Fibroblast of pulmonary artery (primary cell): ENCODE measurements around the gene LPCAT4.
A peak's percentile ranks its signal among the peaks of the same experiment; 100 is the strongest.

Experiments
- DNase-seq: peaks from one replicate; pipeline ENCODE4 v3.0.0-alpha.2; 2010; ENCODE audit warnings: low read depth
- H3K4me3 ChIP-seq: replicated peaks from 2 replicates; pipeline ENCODE4 v1.5.1; 2011; ENCODE audit warnings: low read depth, mild to moderate bottlenecking, control low read depth, low read length, moderate library complexity
- TF ChIP-seq, protein P1 (sequence below): IDR thresholded peaks from 2 replicates; pipeline ENCODE4 v1.5.1; 2011; ENCODE audit warnings: mild to moderate bottlenecking, control low read depth, low read length, inconsistent platforms; ENCODE audit errors: missing control alignments

Gene LPCAT4

DNA sequence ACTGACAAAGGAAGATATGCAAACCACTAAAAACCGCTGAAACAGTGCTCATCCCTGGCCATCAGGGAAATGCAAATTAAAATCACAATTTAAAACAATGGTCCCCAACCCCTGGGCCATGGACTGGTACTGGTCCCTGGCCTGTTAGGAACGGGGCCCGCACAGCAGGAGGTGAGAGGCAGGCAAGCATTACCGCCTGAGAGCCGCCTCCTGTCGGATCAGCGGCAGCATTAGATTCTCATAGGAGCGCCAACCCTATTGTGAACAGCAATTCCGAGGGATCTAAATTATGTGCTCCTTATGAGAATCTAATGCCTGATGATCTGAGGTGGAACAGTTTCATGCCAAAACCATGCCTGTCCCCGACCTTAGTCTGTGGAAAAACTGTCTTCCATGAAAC, 43.8 kb downstream of the LPCAT4 start:
- DNase-seq = no peak
- no peak overlapping the region for H3K4me3 ChIP-seq
- TF ChIP-seq, protein P1, sequence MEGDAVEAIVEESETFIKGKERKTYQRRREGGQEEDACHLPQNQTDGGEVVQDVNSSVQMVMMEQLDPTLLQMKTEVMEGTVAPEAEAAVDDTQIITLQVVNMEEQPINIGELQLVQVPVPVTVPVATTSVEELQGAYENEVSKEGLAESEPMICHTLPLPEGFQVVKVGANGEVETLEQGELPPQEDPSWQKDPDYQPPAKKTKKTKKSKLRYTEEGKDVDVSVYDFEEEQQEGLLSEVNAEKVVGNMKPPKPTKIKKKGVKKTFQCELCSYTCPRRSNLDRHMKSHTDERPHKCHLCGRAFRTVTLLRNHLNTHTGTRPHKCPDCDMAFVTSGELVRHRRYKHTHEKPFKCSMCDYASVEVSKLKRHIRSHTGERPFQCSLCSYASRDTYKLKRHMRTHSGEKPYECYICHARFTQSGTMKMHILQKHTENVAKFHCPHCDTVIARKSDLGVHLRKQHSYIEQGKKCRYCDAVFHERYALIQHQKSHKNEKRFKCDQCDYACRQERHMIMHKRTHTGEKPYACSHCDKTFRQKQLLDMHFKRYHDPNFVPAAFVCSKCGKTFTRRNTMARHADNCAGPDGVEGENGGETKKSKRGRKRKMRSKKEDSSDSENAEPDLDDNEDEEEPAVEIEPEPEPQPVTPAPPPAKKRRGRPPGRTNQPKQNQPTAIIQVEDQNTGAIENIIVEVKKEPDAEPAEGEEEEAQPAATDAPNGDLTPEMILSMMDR = no peak

DNA sequence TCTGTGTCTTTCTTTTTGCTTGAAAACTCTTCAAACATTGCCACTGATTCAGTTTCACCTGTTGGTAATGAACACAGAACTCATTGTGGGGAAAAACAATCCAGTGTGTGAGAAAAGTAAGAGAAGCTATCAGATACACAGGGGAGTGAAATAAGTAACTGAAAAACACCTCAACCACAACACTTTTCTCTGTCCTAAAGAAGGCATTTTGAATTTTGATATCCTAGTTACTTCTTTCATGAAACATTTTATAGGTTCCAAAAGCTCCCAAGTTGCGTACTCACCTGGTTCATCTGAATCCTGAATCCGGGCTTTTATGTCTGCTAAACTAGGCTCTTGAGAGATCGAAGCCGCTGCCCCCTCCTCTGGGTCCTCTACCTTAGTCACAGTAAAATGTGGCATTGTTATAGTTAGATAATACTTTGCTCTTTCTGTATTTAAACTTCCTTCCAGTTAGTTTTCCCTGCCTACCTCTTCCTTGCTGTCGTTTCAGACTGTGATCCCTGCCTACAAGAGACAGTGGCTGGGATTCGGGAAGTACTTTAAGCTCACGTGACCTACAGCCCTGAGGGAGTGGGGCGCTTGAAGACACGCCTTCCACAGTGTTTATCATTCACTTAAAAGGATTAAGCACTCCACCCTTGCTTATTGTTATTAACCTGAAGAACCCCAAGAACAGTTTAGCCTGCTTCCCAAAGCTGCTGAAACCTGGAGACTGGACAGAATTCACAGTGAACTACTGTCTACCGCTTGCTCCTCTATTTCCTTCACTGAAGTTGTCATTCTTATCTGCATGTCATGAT, 48.5 kb downstream of the LPCAT4 start:
- peak; percentile 73 for DNase-seq
- H3K4me3 ChIP-seq = peak overlapping the region; percentile 57
- TF ChIP-seq, protein P1 = no peak

DNA sequence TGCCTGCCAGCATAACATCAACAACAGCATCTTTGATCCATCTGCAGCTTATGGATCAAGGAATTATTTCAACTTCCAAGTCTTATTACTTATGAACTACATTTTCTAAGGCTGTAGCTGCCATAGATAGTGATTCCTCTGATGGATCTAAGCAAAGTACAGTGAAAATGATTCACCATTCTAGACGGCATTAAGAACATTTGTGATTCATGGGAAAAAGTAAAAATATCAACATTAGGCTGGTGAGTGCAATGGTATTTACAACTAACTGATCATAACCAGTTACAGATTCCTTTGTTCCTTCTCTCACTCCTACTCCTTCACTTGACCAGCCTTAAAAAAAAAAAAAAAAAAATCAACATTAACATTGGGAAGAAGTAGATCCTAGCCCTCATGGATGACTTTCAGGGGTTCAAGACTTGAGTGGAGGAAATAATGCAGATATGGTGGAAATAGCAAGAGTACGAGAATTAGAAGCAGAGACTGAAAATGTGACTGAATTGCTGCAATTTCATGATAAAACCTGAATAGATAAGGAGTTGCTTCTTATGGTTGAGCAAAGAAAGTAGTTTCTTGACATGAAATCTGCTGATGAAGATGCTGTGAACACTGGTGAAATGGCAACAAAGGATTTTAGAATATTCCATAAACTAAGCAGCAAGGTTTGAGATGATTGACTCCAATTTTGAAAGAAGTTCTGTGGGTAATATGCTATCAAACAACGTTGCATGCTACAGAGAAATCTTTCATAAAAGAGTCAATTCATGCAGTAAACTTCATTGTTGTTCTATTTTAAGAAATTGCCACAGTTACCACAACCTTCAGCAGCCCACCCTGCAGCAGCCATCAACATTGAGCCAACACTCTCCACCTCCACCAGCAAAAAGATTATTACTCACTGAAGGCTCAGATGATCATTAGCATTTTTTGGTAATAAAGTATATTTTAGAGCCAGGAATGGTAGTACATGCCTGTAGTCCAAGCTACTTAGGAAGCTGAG, 52.2 kb downstream of the LPCAT4 start:
- H3K4me3 ChIP-seq = no peak overlapping the region
- DNase-seq = no peak

DNA sequence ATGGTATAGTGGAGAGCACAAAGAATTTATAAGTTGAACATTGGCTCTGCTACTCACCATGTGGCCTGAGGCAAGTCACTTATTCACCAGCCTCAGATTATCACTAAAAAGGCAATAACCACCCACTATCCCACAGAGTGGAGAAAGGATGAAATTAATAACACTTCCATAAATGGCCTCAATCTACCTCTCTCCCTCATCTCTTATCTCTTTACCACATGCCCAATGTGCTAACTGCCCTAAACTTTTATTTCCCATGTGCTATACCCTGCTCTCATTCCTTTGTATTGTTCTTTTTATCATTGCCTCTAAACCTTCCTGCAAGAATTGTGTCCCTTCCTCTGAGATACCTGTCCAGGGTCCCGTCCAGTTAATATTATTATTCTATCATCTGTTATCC, 55.4 kb downstream of the LPCAT4 start:
- DNase-seq = no peak
- H3K4me3 ChIP-seq = no peak overlapping the region
- TF ChIP-seq, protein P1 = no peak

More for the DNA sequence above, 52.2 kb downstream of the LPCAT4 start:
- TF ChIP-seq, protein P1 = no peak
